Breast epithelium (tissue), 4 donors: ENCODE results near the gene NDUFAF5. TPM values are rescaled to one million over a fixed set of nuclear protein-coding genes. Genes with fewer than 3 reads are reported as not detected.
A peak's percentile ranks its signal among the peaks of the same experiment; 100 is the strongest.

Source experiments
- DNase-seq, 2 donors: peaks; one replicate each; pipeline ENCODE4 v3.0.0-alpha.2; 2019; ENCODE audit warnings: low spot score in 2 of 2
- H3K27ac ChIP-seq, 2 donors: fragments of 200-600 bp; sonication (generic) in 1 of 2; one replicate each; pipeline ENCODE4 v1.5.1; 2016 to 2019; ENCODE audit warnings: mild to moderate bottlenecking in 1 of 2
- H3K27me3 ChIP-seq, 2 donors: fragments of 200-600 bp; sonication (generic) in 1 of 2; one replicate each; pipeline versions ENCODE4 v1.5.1 to v1.6.0; 2017 to 2019; ENCODE audit warnings: control low read depth in 1 of 2, mild to moderate bottlenecking in 1 of 2
- H3K36me3 ChIP-seq: fragments of 200-600 bp; one replicate; pipeline ENCODE4 v1.5.1; 2019
- H3K4me1 ChIP-seq, 2 donors: fragments of 200-600 bp; sonication (generic); one replicate each; pipeline ENCODE4 v1.5.1; 2016 to 2019; ENCODE audit warnings: control low read depth in 1 of 2
- H3K4me3 ChIP-seq, 3 donors: fragments of 200-600 bp; sonication (generic); 1 replicate in 2 of 3; 2 replicates in 1 of 3; pipeline ENCODE4 v1.5.1; 2016 to 2019; ENCODE audit warnings: mild to moderate bottlenecking in 3 of 3, moderate library complexity in 2 of 3
- H3K9me3 ChIP-seq, 2 donors: fragments of 200-600 bp; sonication (generic) in 1 of 2; one replicate each; pipeline ENCODE4 v1.5.1; 2016 to 2019; ENCODE audit warnings: control low read depth in 1 of 2
- POLR2A ChIP-seq: fragments of 450-650 bp; IDR thresholded peaks from one replicate; pipeline ENCODE4 v1.6.1; 2016; ENCODE audit warnings: antibody characterized with exemption, mild to moderate bottlenecking, moderate library complexity
- POLR2AphosphoS5 ChIP-seq, 3 donors: sonication (generic); formaldehyde crosslinking; IDR thresholded peaks; one replicate each; pipeline ENCODE4 v1.6.1; 2017; ENCODE audit warnings: antibody characterized with exemption in 3 of 3
- intact Hi-C: fragments of 100-400 bp; cut with DNase I; formaldehyde crosslinking; loops from one replicate; pipeline ENCODE4 v1.15.1; 2023; ENCODE audit warnings: low total_unique reads
- total RNA-seq, 3 donors: library from RNA; depleted of rRNA; stranded (reverse); fragments of >200 nt; gene quantifications; one replicate each; pipeline ENCODE4 v1.1.0, GENCODE V29; 2016
- TF ChIP-seq, protein P1 (sequence below), 3 donors: fragments of 450-650 bp; IDR thresholded peaks; one replicate each; pipeline ENCODE4 v1.5.1; 2016 to 2017; ENCODE audit warnings: antibody characterized with exemption in 3 of 3, mild to moderate bottlenecking in 3 of 3, moderate library complexity in 3 of 3

The NDUFAF5 gene
- total RNA-seq, 3 donors from 2014 or later = 15.7 to 20.5 (median 17.0) TPM

GRCh38 chr20:13858871-13859270 is 74.0 kb downstream of the NDUFAF5 start:
- no peak for DNase-seq
- Histone ChIP-seq H3K9me3 (no peaks in the 10 kb centered on the region), H3K36me3 (no peaks in the 10 kb centered on the region), H3K4me1 (no peaks in the 10 kb centered on the region), H3K4me3 (no peak overlapping the region), H3K27ac (no peak overlapping the region), H3K27me3 (no peaks in the 10 kb centered on the region)
- intact Hi-C loops = no loop called here
- TF ChIP-seq, protein P1, sequence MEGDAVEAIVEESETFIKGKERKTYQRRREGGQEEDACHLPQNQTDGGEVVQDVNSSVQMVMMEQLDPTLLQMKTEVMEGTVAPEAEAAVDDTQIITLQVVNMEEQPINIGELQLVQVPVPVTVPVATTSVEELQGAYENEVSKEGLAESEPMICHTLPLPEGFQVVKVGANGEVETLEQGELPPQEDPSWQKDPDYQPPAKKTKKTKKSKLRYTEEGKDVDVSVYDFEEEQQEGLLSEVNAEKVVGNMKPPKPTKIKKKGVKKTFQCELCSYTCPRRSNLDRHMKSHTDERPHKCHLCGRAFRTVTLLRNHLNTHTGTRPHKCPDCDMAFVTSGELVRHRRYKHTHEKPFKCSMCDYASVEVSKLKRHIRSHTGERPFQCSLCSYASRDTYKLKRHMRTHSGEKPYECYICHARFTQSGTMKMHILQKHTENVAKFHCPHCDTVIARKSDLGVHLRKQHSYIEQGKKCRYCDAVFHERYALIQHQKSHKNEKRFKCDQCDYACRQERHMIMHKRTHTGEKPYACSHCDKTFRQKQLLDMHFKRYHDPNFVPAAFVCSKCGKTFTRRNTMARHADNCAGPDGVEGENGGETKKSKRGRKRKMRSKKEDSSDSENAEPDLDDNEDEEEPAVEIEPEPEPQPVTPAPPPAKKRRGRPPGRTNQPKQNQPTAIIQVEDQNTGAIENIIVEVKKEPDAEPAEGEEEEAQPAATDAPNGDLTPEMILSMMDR (IDR thresholded peaks at IDR 0.05) = no peak
- TF ChIP-seq POLR2A (no peak), POLR2AphosphoS5 (IDR thresholded peaks at IDR 0.05) (no peak)

- intact Hi-C loops = no loop called here
Measured at GRCh38 chr20:13862245-13862644, 77.4 kb downstream of the NDUFAF5 start.

DNA sequence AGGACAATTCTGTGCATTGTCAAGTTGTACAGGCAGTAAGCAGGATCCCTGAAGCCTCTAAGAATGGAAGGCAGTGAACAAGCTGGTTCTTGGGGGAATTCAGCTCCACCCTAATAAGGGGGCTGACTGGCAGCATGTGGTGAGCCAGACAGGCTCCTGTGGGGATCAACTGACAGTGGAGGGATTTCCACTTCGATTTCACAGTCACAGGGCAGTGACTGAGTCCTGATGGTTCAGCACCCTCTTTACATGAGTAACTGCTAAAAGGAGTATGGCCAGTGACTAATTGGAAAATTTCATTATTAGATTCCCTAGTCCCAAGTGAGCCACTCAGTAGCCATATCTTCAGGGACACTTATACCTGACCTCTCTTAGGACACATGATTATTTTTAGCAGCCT is 78.4 kb downstream of the NDUFAF5 start:
- Histone ChIP-seq H3K4me3 (no peak overlapping the region), H3K27me3 (no peaks in the 10 kb centered on the region), H3K9me3 (no peaks in the 10 kb centered on the region), H3K36me3 (no peaks in the 10 kb centered on the region), H3K27ac (no peak overlapping the region), H3K4me1 (peaks cover 3 to 9% of the 10 kb centered on the region in 2 donors)
- TF ChIP-seq POLR2AphosphoS5 (IDR thresholded peaks at IDR 0.05) (no peak), POLR2A (no peak)
- TF ChIP-seq, protein P1 (IDR thresholded peaks at IDR 0.05) = no peak
- intact Hi-C loops = no loop called here
- no peak for DNase-seq

More at GRCh38 chr20:13862245-13862644, 77.4 kb downstream of the NDUFAF5 start:
- DNase-seq = no peak
- H3K4me1 ChIP-seq = peaks cover 3 to 9% of the 10 kb centered on the region in 2 donors
- no peaks in the 10 kb centered on the region for H3K9me3 ChIP-seq
- H3K27ac ChIP-seq = no peak overlapping the region
- no peak overlapping the region for H3K4me3 ChIP-seq
- TF ChIP-seq POLR2AphosphoS5 (IDR thresholded peaks at IDR 0.05) (no peak), POLR2A (no peak)
- TF ChIP-seq, protein P1 (IDR thresholded peaks at IDR 0.05) = no peak
- no peaks in the 10 kb centered on the region for H3K27me3 ChIP-seq
- no peaks in the 10 kb centered on the region for H3K36me3 ChIP-seq

GRCh38 chr20:13865156-13865555 is 80.3 kb downstream of the NDUFAF5 start:
- intact Hi-C loops = no loop called here

DNA sequence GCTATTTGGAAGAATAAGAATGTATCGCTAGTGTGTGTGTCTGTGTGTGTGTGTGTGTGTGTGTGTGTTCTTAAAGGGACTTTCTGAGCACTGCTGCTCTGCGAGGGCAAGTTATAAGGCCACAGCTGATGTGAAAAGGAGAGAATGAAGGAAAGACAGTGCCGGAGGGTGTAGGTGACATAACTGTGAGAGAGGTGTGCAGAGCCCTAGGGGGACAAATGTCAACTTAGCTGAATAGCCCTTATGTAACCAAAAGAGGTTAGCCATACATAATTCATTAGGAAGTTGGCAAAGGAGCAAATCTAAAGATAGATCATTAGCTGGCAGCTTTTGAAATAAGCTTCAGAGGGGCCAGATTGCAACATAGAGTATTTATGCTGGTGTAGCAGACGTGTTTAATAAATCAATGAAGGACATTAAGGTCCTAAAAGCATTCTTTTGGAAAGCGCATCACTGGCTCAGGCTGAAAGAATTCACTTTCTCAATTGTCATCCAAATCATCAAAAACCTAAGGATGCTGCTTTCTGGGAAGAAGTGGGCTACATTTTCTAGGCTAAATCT is 81.0 kb downstream of the NDUFAF5 start:
- intact Hi-C loops = no loop called here
- peak in 2 of 3 donors; percentile 16 to 87 for TF ChIP-seq POLR2AphosphoS5 (IDR thresholded peaks at IDR 0.05)
- TF ChIP-seq, protein P1 (IDR thresholded peaks at IDR 0.05) = no peak
- H3K4me3 ChIP-seq = no peak overlapping the region
- H3K27ac ChIP-seq = peak overlapping the region; percentile 50 to 68
- H3K27me3 ChIP-seq = no peaks in the 10 kb centered on the region
- no peak for DNase-seq
- H3K36me3 ChIP-seq = no peaks in the 10 kb centered on the region
- peaks cover 3 to 9% of the 10 kb centered on the region in 2 donors for H3K4me1 ChIP-seq
- H3K9me3 ChIP-seq = no peaks in the 10 kb centered on the region

More at GRCh38 chr20:13865156-13865555, 80.3 kb downstream of the NDUFAF5 start:
- no peaks in the 10 kb centered on the region for H3K9me3 ChIP-seq
- no peak for TF ChIP-seq POLR2A
- no peak for TF ChIP-seq POLR2AphosphoS5 (IDR thresholded peaks at IDR 0.05)
- TF ChIP-seq, protein P1 (IDR thresholded peaks at IDR 0.05) = no peak
- no peak for DNase-seq
- no peaks in the 10 kb centered on the region for H3K36me3 ChIP-seq
- peaks cover 3 to 9% of the 10 kb centered on the region in 2 donors for H3K4me1 ChIP-seq
- H3K4me3 ChIP-seq = no peak overlapping the region
- H3K27me3 ChIP-seq = no peaks in the 10 kb centered on the region
- peak overlapping the region in 1 of 2 donors; percentile 34 for H3K27ac ChIP-seq
